Right renal pelvis (tissue), 4 donors: ENCODE results near the gene SLC33A1. TPM values are rescaled to one million over a fixed set of nuclear protein-coding genes. Genes with fewer than 3 reads are reported as not detected.

Experiments
- DNase-seq, 4 donors: peaks; one replicate each; pipeline ENCODE4 v3.0.0-alpha.2; 2013; ENCODE audit warnings: low read depth in 4 of 4, low spot score in 3 of 4, missing footprints in 1 of 4
- polyA plus RNA-seq, 4 donors: library from polyadenylated mRNA; unstranded; fragments of 120-200 nt; gene quantifications; one replicate each; pipeline ENCODE4 v1.2.1, GENCODE V29; 2013; ENCODE audit not compliant: insufficient read length in 4 of 4

The SLC33A1 gene
- polyA plus RNA-seq, 4 donors: 35.1 to 44.4 (median 40.2) TPM

DNA sequence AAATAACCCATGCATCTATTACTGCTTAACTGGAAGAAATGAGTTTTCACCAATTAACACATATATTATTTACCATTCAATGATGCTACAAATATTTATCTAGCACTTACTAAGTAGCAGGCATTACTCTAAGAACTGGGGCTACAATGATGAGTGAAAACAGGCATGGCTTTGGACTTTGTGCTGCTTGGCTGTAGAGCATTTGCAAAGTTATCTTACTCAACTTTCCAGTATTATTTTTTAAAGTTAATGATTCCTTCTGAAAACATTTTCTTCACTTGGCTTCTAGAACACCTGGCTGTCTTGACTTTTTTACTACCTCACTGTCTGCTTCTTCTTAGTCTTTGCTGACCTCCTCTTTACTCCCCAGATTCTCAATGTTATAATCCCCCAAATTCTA lies 49.9 kb downstream of the SLC33A1 start:
- no peak for DNase-seq

GRCh38 chr3:155792532-155792931 lies 61.7 kb downstream of the SLC33A1 start:
- no peak for DNase-seq

DNA sequence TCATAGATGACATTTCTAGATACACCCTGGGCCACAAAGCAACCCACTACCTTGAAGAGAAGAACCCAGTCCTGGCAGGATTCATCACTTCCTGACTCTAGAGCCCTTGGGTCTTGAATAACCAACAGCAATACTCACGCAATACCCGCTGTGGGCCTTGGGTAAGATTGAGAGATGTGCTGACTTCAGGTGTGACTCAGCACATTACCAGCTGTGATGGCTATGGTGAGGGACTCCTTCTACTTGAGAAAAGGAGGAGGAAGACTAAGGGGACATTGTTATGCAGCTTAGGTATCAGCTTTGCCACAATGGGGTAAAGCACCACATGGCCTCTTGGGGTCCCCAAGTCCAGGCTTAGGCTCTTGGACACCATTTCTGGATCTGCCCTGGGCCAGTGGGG lies 63.0 kb downstream of the SLC33A1 start:
- no peak for DNase-seq

GRCh38 chr3:155790272-155790925 lies 63.8 kb downstream of the SLC33A1 start:
- DNase-seq: no peak

GRCh38 chr3:155785662-155786295 lies 68.4 kb downstream of the SLC33A1 start:
- no peak for DNase-seq

- no peak for DNase-seq
Measured at GRCh38 chr3:155782390-155782953, 71.8 kb downstream of the SLC33A1 start.

DNA sequence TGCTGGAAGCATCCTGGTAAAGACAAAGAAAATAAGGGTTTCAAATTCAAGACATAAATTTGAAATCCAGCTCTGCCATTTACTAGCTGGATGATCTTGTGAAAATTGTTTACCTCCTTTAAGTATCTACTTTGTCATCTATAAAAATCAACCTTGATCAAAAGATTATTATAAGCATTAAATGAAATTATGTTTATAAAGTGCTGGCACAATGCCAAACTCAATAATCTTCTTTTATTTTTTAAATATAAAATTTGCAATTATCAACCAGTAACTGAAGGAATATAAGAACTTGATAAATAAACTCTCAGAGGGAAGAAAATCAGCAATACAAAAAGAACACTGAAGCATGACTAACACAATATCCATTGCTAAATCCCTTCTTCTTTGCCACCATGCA lies 73.9 kb downstream of the SLC33A1 start:
- DNase-seq: no peak

DNA sequence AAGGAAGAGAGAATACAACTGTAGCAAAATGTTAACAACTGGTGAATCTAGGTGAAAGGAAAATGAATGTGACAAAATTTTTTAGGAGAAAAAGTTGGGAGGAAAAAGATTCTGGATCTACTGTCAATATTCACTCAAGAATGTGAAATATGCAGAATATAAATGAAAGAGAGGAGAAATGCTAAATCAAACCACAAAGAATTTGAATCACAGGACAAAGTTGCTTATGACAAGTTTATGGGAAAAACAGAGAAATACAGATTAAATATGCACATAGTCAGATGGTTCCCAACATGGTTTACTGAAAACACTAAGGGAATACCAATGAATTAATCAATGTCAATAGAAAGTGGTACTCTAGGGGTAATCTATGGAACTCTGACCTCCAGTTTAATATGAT lies 75.8 kb downstream of the SLC33A1 start:
- DNase-seq: no peak

GRCh38 chr3:155772801-155773200 lies 81.4 kb downstream of the SLC33A1 start:
- DNase-seq: no peak

DNA sequence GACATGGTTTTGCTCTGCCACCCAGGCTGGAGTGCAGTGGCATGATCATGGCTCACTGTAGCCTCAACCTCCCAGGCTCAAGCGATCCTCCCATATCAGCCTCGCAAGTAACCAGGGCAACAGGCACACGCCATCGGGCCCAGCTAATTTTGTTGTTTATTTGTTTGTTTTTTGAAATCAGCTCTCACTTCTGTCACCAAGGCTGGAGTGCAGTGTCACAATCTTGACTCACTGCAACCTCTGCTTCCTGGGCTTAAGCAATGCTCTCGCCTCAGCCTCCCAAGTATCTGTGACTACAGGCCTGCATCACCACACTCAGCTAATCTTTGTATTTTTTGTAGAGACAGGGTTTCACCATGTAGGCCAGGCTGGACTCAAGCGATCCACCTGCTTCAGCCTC lies 83.1 kb downstream of the SLC33A1 start:
- DNase-seq: no peak

Other genes with a start within 250 kb of the SLC33A1 start
- 10 to 100 TPM; 10.1 to 10.5 (median 10.3) TPM for gene PLCH1, start 109.4 kb downstream of the SLC33A1 start, polyA plus RNA-seq
- 10 to 100 TPM; 10.7 to 18.6 (median 13.7) TPM for gene C3orf33, start 48.1 kb downstream of the SLC33A1 start, polyA plus RNA-seq
- 10 to 100 TPM; 63.7 to 77.8 (median 72.9) TPM for gene GMPS, start 16.2 kb upstream of the SLC33A1 start, polyA plus RNA-seq